ENCODE data around the gene MIR17HG. TPM values are rescaled to one million over a fixed set of nuclear protein-coding genes. Genes with fewer than 3 reads are reported as not detected.

Gene MIR17HG
- polyA plus RNA-seq, 1 of the 3 experiments (the other 2 are of a cell fraction): 0.51 TPM

- H3K9me3 ChIP-seq: no peaks in the 10 kb centered on the region
- WGBS (ENCODE audit: low lambda C conversion rate): 24% methylated on average over 1 of the region's 1 CpG
- no peak for TF ChIP-seq TAF1 (IDR thresholded peaks at IDR 0.05; ENCODE audit: borderline replicate concordance, low read depth, low read length)
- TF ChIP-seq IRF3 (IDR thresholded peaks at IDR 0.05; ENCODE audit: low read depth, low read length): no peak
- TF ChIP-seq JUND (IDR thresholded peaks at IDR 0.05): no peak
- no peak for TF ChIP-seq FOXJ3 (CRISPR knock-in tag; IDR thresholded peaks at IDR 0.05)
- TF ChIP-seq USF2 (IDR thresholded peaks at IDR 0.05; ENCODE audit: borderline replicate concordance, low read depth, low read length): no peak
- TF ChIP-seq GATA2 (CRISPR knock-in tag; IDR thresholded peaks at IDR 0.05): no peak
- no peak for TF ChIP-seq MEF2A (IDR thresholded peaks at IDR 0.05; ENCODE audit: borderline replicate concordance, low read depth)
- no peak for TF ChIP-seq FOSL2 (IDR thresholded peaks at IDR 0.05; ENCODE audit: borderline replicate concordance, low read depth)
- TF ChIP-seq PBX3 (IDR thresholded peaks at IDR 0.05): no peak
- no peak for TF ChIP-seq SMC3 (IDR thresholded peaks at IDR 0.05; ENCODE audit: low read depth, low read length)
- TF ChIP-seq ELF1 (IDR thresholded peaks at IDR 0.05): no peak
- TF ChIP-seq RAD21 (IDR thresholded peaks at IDR 0.05; ENCODE audit: low read length): no peak
- TF ChIP-seq RXRA (IDR thresholded peaks at IDR 0.05; ENCODE audit: borderline replicate concordance, low read depth): no peak
- no peak for TF ChIP-seq POLR2AphosphoS5 (IDR thresholded peaks at IDR 0.05; ENCODE audit: low read depth, low read length)
- no peak for TF ChIP-seq MXI1 (IDR thresholded peaks at IDR 0.05; ENCODE audit: low read depth, low read length)
- POLR2A ChIA-PET: no interaction called here
- H3K4me3 ChIP-seq (ENCODE audit: low read depth in 2 of 2, low read length in 1 of 2): no peak overlapping the region
- no peaks in the 10 kb centered on the region for H3K79me2 ChIP-seq (ENCODE audit: insufficient read depth)
- no peaks in the 10 kb centered on the region; the same call in 1 of the 2 replicates for H3K27me3 ChIP-seq (ENCODE audit: insufficient read depth)
- H3K4me1 ChIP-seq (ENCODE audit: control insufficient read depth in 1 of 2, insufficient read depth in 2 of 2, low read depth in 1 of 2, low read length in 1 of 2): no peaks in the 10 kb centered on the region
- H3K36me3 ChIP-seq (replicated peaks in 1 of 2; ENCODE audit: control insufficient read depth in 1 of 2, insufficient read depth in 2 of 2, low read length in 1 of 2): no peaks in the 10 kb centered on the region
- H3K4me2 ChIP-seq: no peak overlapping the region
- H3K27ac ChIP-seq (ENCODE audit: low read depth in 2 of 2, low read length in 1 of 2): no peak overlapping the region
- H4K20me1 ChIP-seq (ENCODE audit: insufficient read depth): no peaks in the 10 kb centered on the region
- H3K9me2 ChIP-seq: no peaks in the 10 kb centered on the region
- no peak for DNase-seq
- H2AFZ ChIP-seq (ENCODE audit: low read depth): no peak overlapping the region
- no peak overlapping the region for H3K9ac ChIP-seq
- no peaks in the 10 kb centered on the region for H3F3A ChIP-seq (replicated peaks; ENCODE audit: insufficient read depth)
- CTCF ChIA-PET: no interaction called here
Observed at GRCh38 chr13:91298060-91298459, 49.4 kb upstream of the MIR17HG start.

GRCh38 chr13:91302111-91302510 is 45.4 kb upstream of the MIR17HG start:
- CTCF ChIA-PET: interaction anchor here (1.2 kb wide), 1 partner anchor 11 kb away, joined by 3 read pairs; no protein-coding TSS in a partner anchor
- H3K9ac ChIP-seq: no peak overlapping the region
- 0% methylated on average over 1 of the region's 1 CpG for WGBS (ENCODE audit: low lambda C conversion rate)
- H3K79me2 ChIP-seq (ENCODE audit: insufficient read depth): no peaks in the 10 kb centered on the region
- H3K27me3 ChIP-seq (ENCODE audit: insufficient read depth): no peaks in the 10 kb centered on the region
- H3K9me2 ChIP-seq: no peaks in the 10 kb centered on the region
- no peaks in the 10 kb centered on the region for H3K9me3 ChIP-seq
- no peak for DNase-seq
- H3K4me1 ChIP-seq (ENCODE audit: control insufficient read depth in 1 of 2, insufficient read depth in 2 of 2, low read depth in 1 of 2, low read length in 1 of 2): no peaks in the 10 kb centered on the region
- no peak overlapping the region for H3K4me3 ChIP-seq (ENCODE audit: low read depth in 2 of 2, low read length in 1 of 2)
- H3K27ac ChIP-seq (ENCODE audit: low read depth in 2 of 2, low read length in 1 of 2): no peak overlapping the region
- no peak overlapping the region for H3K4me2 ChIP-seq
- TF ChIP-seq GABPA (IDR thresholded peaks at IDR 0.05; ENCODE audit: low read depth): no peak
- TF ChIP-seq RCOR1 (IDR thresholded peaks at IDR 0.05; ENCODE audit: low read length): no peak
- TF ChIP-seq FOXM1 (IDR thresholded peaks at IDR 0.05; ENCODE audit: low read depth): no peak
- no peak for TF ChIP-seq TAF1 (IDR thresholded peaks at IDR 0.05; ENCODE audit: borderline replicate concordance, low read depth, low read length)
- TF ChIP-seq TEAD4 (IDR thresholded peaks at IDR 0.05; ENCODE audit: borderline replicate concordance, insufficient read depth): no peak
- no peak for TF ChIP-seq REST (IDR thresholded peaks at IDR 0.05; ENCODE audit: low read depth, low read length)
- no peak for TF ChIP-seq PBX3 (IDR thresholded peaks at IDR 0.05)
- no peak for TF ChIP-seq FOSL2 (IDR thresholded peaks at IDR 0.05; ENCODE audit: borderline replicate concordance, low read depth)
- no peak for TF ChIP-seq ELF1 (IDR thresholded peaks at IDR 0.05)
- no peaks in the 10 kb centered on the region for H3K36me3 ChIP-seq (replicated peaks in 1 of 2; ENCODE audit: control insufficient read depth in 1 of 2, insufficient read depth in 2 of 2, low read length in 1 of 2)
- no peak overlapping the region for H2AFZ ChIP-seq (ENCODE audit: low read depth)
- H4K20me1 ChIP-seq (ENCODE audit: insufficient read depth): no peaks in the 10 kb centered on the region
- POLR2A ChIA-PET: no interaction called here
- H3F3A ChIP-seq (replicated peaks; ENCODE audit: insufficient read depth): no peaks in the 10 kb centered on the region

All from SK-N-SH (cell line).